Regular cardiac myocyte (primary cell): ENCODE results near the gene PDCD11. TPM values are rescaled to one million over a fixed set of nuclear protein-coding genes. Genes with fewer than 3 reads are reported as not detected.

Experiments used
- total RNA-seq: library from RNA; depleted of rRNA; stranded (reverse); fragments of >200 nt; gene quantifications from 2 replicates; pipeline ENCODE4 v1.2.3, GENCODE V29; 2014

Gene PDCD11
- 30.2 and 53.7 TPM in 2 replicates for total RNA-seq

DNA sequence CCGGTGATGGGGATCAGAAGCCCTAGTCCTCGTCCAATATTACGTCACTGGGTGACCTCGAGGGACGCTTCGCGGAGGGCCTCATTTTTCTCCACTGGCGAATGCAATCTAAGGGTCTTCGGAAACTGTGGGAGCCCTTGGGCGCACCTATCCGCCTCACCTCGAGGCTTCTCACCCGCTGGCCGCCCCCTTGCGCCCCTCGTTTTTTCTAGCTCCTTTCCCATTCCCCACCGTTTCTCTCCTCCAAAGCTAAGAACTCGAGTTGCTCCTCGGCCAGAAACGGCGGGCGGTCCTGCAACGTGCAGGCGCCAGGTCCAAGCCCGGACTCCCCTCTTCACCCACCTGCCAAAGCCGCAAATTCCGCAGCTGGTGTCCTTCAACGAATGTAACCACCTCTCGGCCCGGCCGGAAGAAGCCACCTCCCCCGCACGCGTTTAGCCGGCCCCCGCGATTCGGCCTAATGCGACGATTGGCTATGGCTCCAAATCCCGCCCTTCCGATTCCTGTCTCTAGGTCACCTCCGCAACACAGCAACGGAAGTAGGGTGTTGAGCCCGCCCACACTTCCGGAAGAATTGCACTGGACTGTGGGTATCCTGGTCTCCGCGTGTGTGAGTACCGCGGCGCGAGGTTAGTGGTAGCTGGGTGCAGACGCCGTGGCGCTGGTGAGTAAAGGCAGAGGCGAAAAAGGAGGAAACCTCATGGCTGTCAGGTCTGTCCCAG is at the start of gene PDCD11, which contains the start of gene ATP5MK:
PDCD11 (plus strand) TSS at position 560 of the 722 bp plus-strand sequence. CDS start 1,801 bp downstream, outside the sequence.
ATP5MK (minus strand) TSS at position 409 of the 722 bp plus-strand sequence. CDS start 4,018 bp downstream, outside the sequence.

DNA sequence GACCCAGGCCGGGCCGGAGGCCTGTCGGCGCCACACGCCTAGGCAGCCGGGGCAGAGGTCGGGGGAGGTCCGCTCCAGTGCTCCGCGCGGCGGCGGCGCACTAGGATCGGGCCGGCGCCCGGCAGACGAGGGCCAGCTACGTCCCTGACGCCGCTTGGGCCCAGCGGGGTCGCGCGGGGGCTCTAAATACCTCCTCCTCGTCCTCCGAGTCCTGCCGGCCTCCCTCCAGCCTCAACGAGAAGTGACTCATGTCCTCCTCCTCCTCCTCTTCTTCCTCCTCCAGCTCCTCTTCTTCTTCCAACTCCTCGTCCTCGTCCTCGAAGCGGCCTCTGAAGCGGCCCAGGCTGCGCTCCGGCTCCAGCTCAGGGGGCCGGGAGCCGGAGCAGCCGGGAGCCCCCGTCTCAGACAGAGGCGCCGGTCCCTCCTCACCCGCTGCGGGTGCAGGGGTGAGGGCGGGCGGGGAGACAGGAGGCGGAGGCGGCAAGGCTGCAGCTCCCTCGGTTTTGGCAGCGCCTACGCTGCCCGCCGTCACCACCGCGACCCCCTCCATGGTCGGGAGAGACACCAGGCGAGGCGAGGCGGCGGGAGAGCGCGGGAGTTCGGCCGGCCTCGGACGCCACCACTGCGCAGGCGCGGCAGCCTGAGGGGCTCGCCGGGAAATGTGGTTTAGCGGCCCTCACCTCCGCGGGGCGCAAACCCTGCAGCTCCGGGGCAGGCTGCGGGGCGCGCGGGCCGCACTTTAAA is 45.7 kb upstream of the PDCD11 start, which contains the start of gene PCGF6:
PCGF6 (minus strand) TSS at position 624 of the 744 bp plus-strand sequence; CDS start at position 550, 74 bp downstream.

GRCh38 chr10:103367782-103368518 is 28.5 kb upstream of the PDCD11 start, which contains the start of gene TAF5:
TAF5 (plus strand) TSS chr10:103367976; CDS start chr10:103367990, 14 bp downstream.

DNA sequence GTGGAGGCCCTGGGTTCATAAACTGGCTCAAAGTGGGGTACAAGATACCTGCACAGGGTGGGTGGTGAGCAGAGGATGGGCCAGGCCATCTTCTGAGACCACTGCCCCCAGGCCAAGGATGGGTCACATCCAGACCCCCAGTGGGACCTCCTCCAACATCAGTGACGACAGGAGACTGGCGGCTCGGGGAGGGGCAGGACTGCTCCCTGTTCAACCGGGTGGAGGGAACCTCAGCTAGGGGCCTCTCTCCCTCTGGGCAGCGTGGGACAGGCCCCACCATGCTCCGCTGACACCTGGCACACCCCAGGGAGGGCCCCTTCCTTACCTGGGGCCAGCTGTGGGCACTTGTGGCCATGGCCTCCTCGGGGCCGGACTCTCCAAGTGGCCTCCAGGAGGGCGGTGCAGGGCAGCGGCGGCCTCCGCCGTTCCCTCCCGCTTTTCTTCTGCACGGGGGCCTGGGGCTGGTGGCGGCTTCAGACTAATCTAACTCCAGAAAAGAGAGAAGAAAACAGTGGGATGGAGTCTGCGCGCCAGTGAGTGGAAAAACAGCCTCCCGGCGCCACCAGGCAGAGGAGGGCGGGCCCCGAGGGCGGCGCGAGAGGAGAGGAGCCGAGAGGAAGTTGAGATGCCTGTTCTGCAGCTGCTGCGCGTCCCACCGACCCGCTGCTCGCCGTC is 55.5 kb downstream of the PDCD11 start, which contains the start of gene CALHM2:
CALHM2 (minus strand) TSS at position 540 of the 675 bp plus-strand sequence. CDS start 2,429 bp downstream, outside the sequence.

GRCh38 chr10:103458720-103459119 is 62.3 kb downstream of the PDCD11 start, which contains the start of gene CALHM1:
CALHM1 (minus strand) TSS chr10:103458900; CDS start chr10:103458751, 149 bp downstream.

DNA sequence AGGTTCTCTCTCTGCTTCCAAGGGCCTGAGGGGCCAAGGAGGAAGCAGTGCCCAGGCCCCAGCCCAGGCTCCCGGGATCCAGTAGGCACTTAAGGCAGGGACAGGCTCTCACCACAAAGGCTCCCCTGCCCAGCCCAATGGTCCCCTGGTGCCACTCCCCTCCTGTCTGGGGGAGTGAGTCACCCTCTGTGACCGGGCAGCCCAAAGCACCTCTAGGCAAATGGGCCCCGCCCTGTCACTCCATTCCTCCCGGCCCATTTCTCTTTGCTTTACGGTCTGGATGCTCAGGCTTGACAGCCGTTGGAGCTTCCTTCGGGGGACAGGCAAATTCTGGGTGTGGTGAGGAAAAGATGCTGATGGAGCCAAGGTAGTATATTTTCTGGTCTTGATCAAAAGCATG is 82.7 kb downstream of the PDCD11 start, which contains the start of gene CALHM3:
CALHM3 (minus strand) TSS at position 106 of the 400 bp plus-strand sequence. CDS start 208 bp downstream, outside the sequence.

DNA sequence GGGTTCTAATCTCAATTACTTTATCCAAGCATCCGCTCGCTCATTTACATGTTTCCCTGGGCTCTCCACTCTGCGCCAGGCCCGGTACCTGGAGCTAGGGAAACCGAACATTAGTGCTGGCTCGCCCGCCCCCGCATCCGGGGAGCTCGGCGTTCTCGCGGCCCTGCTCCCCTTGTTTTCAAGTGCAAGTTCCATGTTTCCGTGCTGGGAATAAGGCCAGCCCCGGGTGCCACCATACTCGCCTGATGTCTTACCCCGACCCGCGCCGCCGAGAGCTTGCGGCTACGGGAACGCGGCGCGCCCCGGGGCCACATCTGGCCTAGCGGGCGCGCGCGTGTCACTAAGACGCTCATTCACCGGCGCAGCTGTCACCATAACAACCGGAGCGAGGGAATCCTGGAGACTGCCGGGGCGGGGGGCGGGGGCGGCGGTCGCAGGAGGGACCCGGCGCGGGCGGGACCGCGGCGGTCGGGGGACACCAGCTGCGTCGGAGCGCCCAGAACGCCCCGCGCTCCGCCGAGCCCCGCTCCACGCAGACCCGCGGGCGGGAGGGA is 97.0 kb downstream of the PDCD11 start, which contains the start of gene NEURL1:
NEURL1 (plus strand) TSS at position 344 of the 554 bp plus-strand sequence. CDS start 683 bp downstream, outside the sequence.

Other genes starting within 250 kb of the PDCD11 start
- gene NT5C2, start 203.4 kb upstream of the PDCD11 start, total RNA-seq: 40.5 and 72.4 TPM in 2 replicates
- gene RPEL1, start 150.7 kb upstream of the PDCD11 start, total RNA-seq: under 0.01 and 0.19 TPM in 2 replicates
- gene INA, start 119.5 kb upstream of the PDCD11 start, total RNA-seq: 1.1 and 1.2 TPM in 2 replicates
- gene PCGF6, start 45.5 kb upstream of the PDCD11 start, total RNA-seq: 14.1 and 14.2 TPM in 2 replicates
- gene TAF5, start 28.6 kb upstream of the PDCD11 start, total RNA-seq: 4.2 and 7.5 TPM in 2 replicates
- 254 and 289 TPM in 2 replicates for gene ATP5MK, start 151 bp upstream of the PDCD11 start, total RNA-seq
- 15.0 and 16.1 TPM in 2 replicates for gene CALHM2, start 55.7 kb downstream of the PDCD11 start, total RNA-seq
- gene CALHM1, start 62.3 kb downstream of the PDCD11 start, total RNA-seq: not detected in 2 replicates
- gene CALHM3, start 82.6 kb downstream of the PDCD11 start, total RNA-seq: not detected in 2 replicates
- under 0.01 TPM in 2 replicates for gene NEURL1, start 97.1 kb downstream of the PDCD11 start, total RNA-seq